SK-N-SH (cell line): ENCODE measurements around the gene PCP4L1.

ENCODE experiments used
- CTCF ChIP-seq: fragments of 200-600 bp; sonication (generic); IDR thresholded peaks from 2 replicates; pipeline ENCODE4 v1.6.1; 2017; ENCODE audit warnings: antibody characterized with exemption, mild to moderate bottlenecking, moderate library complexity
- GATA2 ChIP-seq: sonication (generic); formaldehyde crosslinking; IDR thresholded peaks from 2 replicates; pipeline ENCODE4 v1.5.0; 2020; ENCODE audit warnings: mild to moderate bottlenecking, missing genetic modification reagents
- MAX ChIP-seq: IDR thresholded peaks from 2 replicates; pipeline ENCODE4 v1.4.0; 2012; ENCODE audit warnings: low read depth
- NFIC ChIP-seq: IDR thresholded peaks from 2 replicates; pipeline ENCODE4 v1.4.0; 2012; ENCODE audit warnings: borderline replicate concordance
- POLR2AphosphoS5 ChIP-seq: IDR thresholded peaks from 2 replicates; pipeline ENCODE4 v1.6.1; 2012; ENCODE audit warnings: low read depth, low read length
- SIN3A ChIP-seq: IDR thresholded peaks from 2 replicates; pipeline ENCODE4 v1.6.1; 2012; ENCODE audit warnings: low read depth, mild to moderate bottlenecking, low read length, moderate library complexity, borderline replicate concordance
- SMC3 ChIP-seq: IDR thresholded peaks from 2 replicates; pipeline ENCODE4 v1.6.1; 2012; ENCODE audit warnings: low read depth, low read length, improper control_type of control experiment
- TEAD4 ChIP-seq: IDR thresholded peaks from 2 replicates; pipeline ENCODE4 v1.4.0; 2012; ENCODE audit warnings: mild to moderate bottlenecking, borderline replicate concordance; ENCODE audit not compliant: insufficient read depth
- YY1 ChIP-seq: IDR thresholded peaks from 2 replicates; pipeline ENCODE4 v1.4.0; 2012; ENCODE audit warnings: low read depth, mild to moderate bottlenecking
- TF ChIP-seq, protein P1 (sequence below): IDR thresholded peaks from 2 replicates; pipeline ENCODE4 v1.6.1; 2012; ENCODE audit warnings: mild to moderate bottlenecking, low read depth, low read length, moderate library complexity

GRCh38 chr1:161229896-161230295 lies 28.6 kb upstream of the PCP4L1 start:
- TF ChIP-seq CTCF = 0 out of 2 replicates have a peak, but pooled peaks have one; percentile 22
- no peak for TF ChIP-seq GATA2 (CRISPR knock-in tag)
- TF ChIP-seq, protein P1, sequence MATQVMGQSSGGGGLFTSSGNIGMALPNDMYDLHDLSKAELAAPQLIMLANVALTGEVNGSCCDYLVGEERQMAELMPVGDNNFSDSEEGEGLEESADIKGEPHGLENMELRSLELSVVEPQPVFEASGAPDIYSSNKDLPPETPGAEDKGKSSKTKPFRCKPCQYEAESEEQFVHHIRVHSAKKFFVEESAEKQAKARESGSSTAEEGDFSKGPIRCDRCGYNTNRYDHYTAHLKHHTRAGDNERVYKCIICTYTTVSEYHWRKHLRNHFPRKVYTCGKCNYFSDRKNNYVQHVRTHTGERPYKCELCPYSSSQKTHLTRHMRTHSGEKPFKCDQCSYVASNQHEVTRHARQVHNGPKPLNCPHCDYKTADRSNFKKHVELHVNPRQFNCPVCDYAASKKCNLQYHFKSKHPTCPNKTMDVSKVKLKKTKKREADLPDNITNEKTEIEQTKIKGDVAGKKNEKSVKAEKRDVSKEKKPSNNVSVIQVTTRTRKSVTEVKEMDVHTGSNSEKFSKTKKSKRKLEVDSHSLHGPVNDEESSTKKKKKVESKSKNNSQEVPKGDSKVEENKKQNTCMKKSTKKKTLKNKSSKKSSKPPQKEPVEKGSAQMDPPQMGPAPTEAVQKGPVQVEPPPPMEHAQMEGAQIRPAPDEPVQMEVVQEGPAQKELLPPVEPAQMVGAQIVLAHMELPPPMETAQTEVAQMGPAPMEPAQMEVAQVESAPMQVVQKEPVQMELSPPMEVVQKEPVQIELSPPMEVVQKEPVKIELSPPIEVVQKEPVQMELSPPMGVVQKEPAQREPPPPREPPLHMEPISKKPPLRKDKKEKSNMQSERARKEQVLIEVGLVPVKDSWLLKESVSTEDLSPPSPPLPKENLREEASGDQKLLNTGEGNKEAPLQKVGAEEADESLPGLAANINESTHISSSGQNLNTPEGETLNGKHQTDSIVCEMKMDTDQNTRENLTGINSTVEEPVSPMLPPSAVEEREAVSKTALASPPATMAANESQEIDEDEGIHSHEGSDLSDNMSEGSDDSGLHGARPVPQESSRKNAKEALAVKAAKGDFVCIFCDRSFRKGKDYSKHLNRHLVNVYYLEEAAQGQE = no peak
- no peak for TF ChIP-seq SIN3A
- no peak for TF ChIP-seq NFIC
- no peak for TF ChIP-seq POLR2AphosphoS5
- TF ChIP-seq SMC3 = no peak
- TF ChIP-seq TEAD4 = no peak
- no peak for TF ChIP-seq MAX
- no peak for TF ChIP-seq YY1
